ENCODE measurements around the gene CPA5.
"Not testable (repeated sequence)": the region's sequence is repeated elsewhere in the genome, so short reads cannot be mapped to it uniquely, and the experiment has no call there.

The CPA5 gene

GRCh38 chr7:130344271-130344866, at the start of gene CPA5:
Gene CPA5 (plus strand): TSS chr7:130344816. CDS start chr7:130346486, 1,670 bp downstream.
- no peak for DNase-seq (ENCODE audit: low read depth in 1 of 2, low spot score in 1 of 2)

GRCh38 chr7:130296221-130296951, 48.2 kb upstream of the CPA5 start:
- no peak for DNase-seq (ENCODE audit: low read depth in 1 of 2, low spot score in 1 of 2)

GRCh38 chr7:130297628-130298543, 46.7 kb upstream of the CPA5 start:
- no peak for DNase-seq (ENCODE audit: low read depth in 1 of 2, low spot score in 1 of 2)

GRCh38 chr7:130298544-130299326, 45.9 kb upstream of the CPA5 start:
- DNase-seq (ENCODE audit: low read depth in 1 of 2, low spot score in 1 of 2), result no peak

- DNase-seq (ENCODE audit: low read depth in 1 of 2, low spot score in 1 of 2), result no peak
Measured at GRCh38 chr7:130299866-130300265, 44.8 kb upstream of the CPA5 start.

GRCh38 chr7:130301501-130302020, 43.1 kb upstream of the CPA5 start:
- no peak for DNase-seq (ENCODE audit: low read depth in 1 of 2, low spot score in 1 of 2)

- DNase-seq (ENCODE audit: low read depth in 1 of 2, low spot score in 1 of 2), result no peak
Measured at GRCh38 chr7:130302649-130303048, 42.0 kb upstream of the CPA5 start.

- DNase-seq (ENCODE audit: low read depth in 1 of 2, low spot score in 1 of 2), result no peak
Measured at GRCh38 chr7:130303127-130303526, 41.5 kb upstream of the CPA5 start.

- DNase-seq (ENCODE audit: low read depth in 1 of 2, low spot score in 1 of 2), result no peak
Measured at GRCh38 chr7:130303551-130303950, 41.1 kb upstream of the CPA5 start.

- DNase-seq (ENCODE audit: low read depth in 1 of 2, low spot score in 1 of 2), result no peak
Measured at GRCh38 chr7:130303982-130304381, 40.6 kb upstream of the CPA5 start.

- no peak for DNase-seq (ENCODE audit: low read depth in 1 of 2, low spot score in 1 of 2)
Measured at GRCh38 chr7:130304878-130305277, 39.7 kb upstream of the CPA5 start.

- no peak for DNase-seq (ENCODE audit: low read depth in 1 of 2, low spot score in 1 of 2)
Measured at GRCh38 chr7:130305433-130306042, 39.1 kb upstream of the CPA5 start.

- DNase-seq (ENCODE audit: low read depth in 1 of 2, low spot score in 1 of 2), result no peak
Measured at GRCh38 chr7:130309986-130310385, 34.6 kb upstream of the CPA5 start.

GRCh38 chr7:130314305-130314704, 30.3 kb upstream of the CPA5 start:
- DNase-seq (ENCODE audit: low read depth in 1 of 2, low spot score in 1 of 2), result no peak

GRCh38 chr7:130319541-130319940, 25.1 kb upstream of the CPA5 start:
- no peak for DNase-seq (ENCODE audit: low read depth in 1 of 2, low spot score in 1 of 2)

GRCh38 chr7:130321542-130322229, 22.9 kb upstream of the CPA5 start:
- DNase-seq (ENCODE audit: low read depth in 1 of 2, low spot score in 1 of 2), result not testable (repeated sequence)

GRCh38 chr7:130322615-130323014, 22.0 kb upstream of the CPA5 start:
- no peak for DNase-seq (ENCODE audit: low read depth in 1 of 2, low spot score in 1 of 2)

GRCh38 chr7:130324306-130324943, 20.2 kb upstream of the CPA5 start:
- no peak for DNase-seq (ENCODE audit: low read depth in 1 of 2, low spot score in 1 of 2)

- no peak for DNase-seq (ENCODE audit: low read depth in 1 of 2, low spot score in 1 of 2)
Measured at GRCh38 chr7:130329681-130330080, 14.9 kb upstream of the CPA5 start.

Measured in activated CD4-positive, alpha-beta T cell treated with anti-CD3 and anti-CD28 coated beads, Interleukin-2, amount 50 U/mL, for 24 hours (primary cell).